ENCODE data around the gene MBD5. TPM values are rescaled to one million over a fixed set of nuclear protein-coding genes. Genes with fewer than 3 reads are reported as not detected.
"Not testable (repeated sequence)": the region's sequence is repeated elsewhere in the genome, so short reads cannot be mapped to it uniquely, and the experiment has no call there.

The MBD5 gene
- total and polyA plus RNA-seq, 4 experiments from 2014 or later = 3.1 to 64.5 (median 33.9) TPM

DNA sequence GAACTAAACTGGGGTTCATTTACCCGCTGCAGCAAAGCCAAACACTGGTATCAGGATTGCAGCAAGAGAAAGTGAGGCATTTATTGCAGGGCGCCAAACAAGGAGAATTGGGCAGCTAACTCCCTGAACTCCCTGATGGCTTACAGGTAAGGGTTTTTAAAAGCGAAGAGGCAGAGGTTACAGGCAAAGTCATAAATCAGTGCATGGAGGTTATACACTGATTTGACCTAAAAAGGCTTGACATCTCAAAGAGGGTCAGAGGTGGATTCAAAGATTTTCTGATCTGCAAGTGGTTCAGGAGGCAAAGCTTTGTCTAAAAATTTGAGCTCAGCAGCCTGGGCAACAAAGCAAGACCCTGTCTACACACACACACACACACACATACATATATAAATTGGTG is 520.9 kb downstream of the MBD5 start:
- H3K36me3 ChIP-seq (ENCODE audit: insufficient read depth, low read length) = no peaks in the 10 kb centered on the region
- POLR2A ChIA-PET (ENCODE audit: partially characterized antibody) = interaction anchor here (2.8 to 8.0 kb wide), 3 partner anchors 11 to 17 kb away, joined by 19 to 48 read pairs (median 39); no protein-coding TSS in a partner anchor
- Mint-ChIP-seq H3K4me3 (no peak overlapping the region), H3K27ac (peak overlapping the region in 2 of 7 donors; percentile 7 to 61), H3K9me3 (peaks cover 0 to 2% (median 0%) of the 10 kb centered on the region in 8 donors), H3K4me1 (peaks cover 27 to 58% (median 46%) of the 10 kb centered on the region in 4 donors), H3K27me3 (no peaks in the 10 kb centered on the region), H3K36me3 (no peaks in the 10 kb centered on the region)
- H3K27me3 ChIP-seq (ENCODE audit: insufficient read depth, low read length) = no peaks in the 10 kb centered on the region
- CTCF ChIA-PET (ENCODE audit: partially characterized antibody) = interaction anchor here (0.8 kb wide), 1 partner anchor 12 kb away, joined by 3 read pairs; no protein-coding TSS in a partner anchor
- H3K4me3 ChIP-seq (ENCODE audit: low read length in 2 of 2) = no peak overlapping the region
- no peak for DNase-seq
- H3K9me3 ChIP-seq (ENCODE audit: control insufficient read depth in 1 of 2, low read length in 2 of 2) = no peaks in the 10 kb centered on the region
- peaks cover 36% of the 10 kb centered on the region for H3K4me1 ChIP-seq (ENCODE audit: insufficient read depth, low read length)
- intact Hi-C loops (cut with micrococcal nuclease) = no loop called here
- no peak overlapping the region for H3K27ac ChIP-seq (ENCODE audit: low read depth, low read length)

DNA sequence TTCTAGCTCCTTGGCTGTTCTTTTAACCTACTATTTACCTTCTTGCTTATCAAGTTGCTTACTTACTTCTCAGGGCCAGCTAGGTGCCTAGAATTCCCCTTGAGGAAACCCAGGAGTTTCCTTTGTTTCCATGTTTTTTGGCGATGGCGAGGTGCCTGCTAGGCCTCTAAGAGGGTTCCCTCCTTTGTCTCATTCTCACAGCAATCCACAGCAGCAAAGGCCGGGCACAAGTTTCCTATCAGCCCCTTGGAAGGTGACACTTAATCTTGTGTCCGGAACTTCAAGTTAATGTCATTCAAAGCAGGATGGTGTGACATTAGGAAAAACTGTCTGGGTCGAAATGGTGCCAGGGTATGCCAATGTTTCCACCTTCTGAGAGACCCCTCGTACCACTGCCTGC is 521.7 kb downstream of the MBD5 start:
- H3K27ac Mint-ChIP-seq = no peak overlapping the region
- intact Hi-C loops (cut with micrococcal nuclease) = no loop called here
- H3K27ac ChIP-seq (ENCODE audit: low read depth, low read length) = no peak overlapping the region
- no peaks in the 10 kb centered on the region for H3K27me3 ChIP-seq (ENCODE audit: insufficient read depth, low read length)
- H3K36me3 Mint-ChIP-seq = no peaks in the 10 kb centered on the region
- H3K9me3 ChIP-seq (ENCODE audit: control insufficient read depth in 1 of 2, low read length in 2 of 2) = no peaks in the 10 kb centered on the region
- no peak overlapping the region for H3K4me3 ChIP-seq (ENCODE audit: low read length in 2 of 2)
- peaks cover 44% of the 10 kb centered on the region for H3K4me1 ChIP-seq (ENCODE audit: insufficient read depth, low read length)
- ChIA-PET POLR2A (ENCODE audit: partially characterized antibody) (interaction anchor here (6.7 to 8.0 kb wide), 2 partner anchors 10 to 14 kb away, joined by 39 to 48 read pairs; no protein-coding TSS in a partner anchor), CTCF (ENCODE audit: partially characterized antibody) (interaction anchor here (0.8 to 1.5 kb wide), 2 partner anchors 10 to 11 kb away, joined by 3 to 5 read pairs; no protein-coding TSS in a partner anchor)
- DNase-seq = no peak
- H3K27me3 Mint-ChIP-seq = no peaks in the 10 kb centered on the region
- no peaks in the 10 kb centered on the region for H3K36me3 ChIP-seq (ENCODE audit: insufficient read depth, low read length)
- H3K4me1 Mint-ChIP-seq = peaks cover 29 to 65% (median 51%) of the 10 kb centered on the region in 4 donors
- no peak overlapping the region for H3K4me3 Mint-ChIP-seq
- H3K9me3 Mint-ChIP-seq = peaks cover 0 to 2% (median 0%) of the 10 kb centered on the region in 8 donors

DNA sequence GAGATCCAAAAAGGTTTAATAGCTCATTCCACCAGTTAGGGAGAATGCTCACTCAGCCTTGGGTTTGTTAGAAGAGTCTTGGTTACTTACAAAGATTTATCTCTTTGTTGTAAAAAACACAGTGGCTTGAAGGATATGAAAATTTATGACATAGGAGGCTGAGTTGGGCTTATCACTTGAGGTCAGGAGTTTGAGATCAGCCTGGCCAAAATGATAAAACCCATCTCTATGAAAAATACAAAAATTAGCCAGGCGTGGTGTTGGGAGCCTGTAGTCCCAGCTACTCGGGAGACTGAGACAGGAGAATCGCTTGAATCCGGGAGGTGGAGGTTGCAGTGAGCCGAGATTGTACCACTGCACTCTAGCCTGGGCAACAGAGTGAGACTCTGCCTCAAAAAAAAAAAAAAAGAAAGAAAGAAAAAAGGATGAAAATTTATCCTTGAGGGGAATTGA is 522.2 kb downstream of the MBD5 start:
- H3K4me3 Mint-ChIP-seq; intact Hi-C loops (cut with micrococcal nuclease); DNase-seq; H3K27me3 ChIP-seq (ENCODE audit: insufficient read depth, low read length); H3K36me3 Mint-ChIP-seq; H3K27ac ChIP-seq (ENCODE audit: low read depth, low read length); H3K4me3 ChIP-seq (ENCODE audit: low read length in 2 of 2); H3K36me3 ChIP-seq (ENCODE audit: insufficient read depth, low read length); H3K27me3 Mint-ChIP-seq; H3K9me3 ChIP-seq (ENCODE audit: control insufficient read depth in 1 of 2, low read length in 2 of 2); H3K9me3 Mint-ChIP-seq: not testable (repeated sequence)
- POLR2A ChIA-PET (ENCODE audit: partially characterized antibody) = interaction anchor here (6.7 to 8.0 kb wide), 2 partner anchors 9 to 15 kb away, joined by 39 to 48 read pairs; no protein-coding TSS in a partner anchor
- H3K4me1 ChIP-seq (ENCODE audit: insufficient read depth, low read length) = peaks cover 44% of the 10 kb centered on the region
- Mint-ChIP-seq H3K4me1 (peaks cover 29 to 66% (median 50%) of the 10 kb centered on the region in 4 donors), H3K27ac (peak overlapping the region in 1 of 7 donors; percentile 15)
- CTCF ChIA-PET (ENCODE audit: partially characterized antibody) = interaction anchor here (1.5 kb wide), 1 partner anchor 10 kb away, joined by 5 read pairs; no protein-coding TSS in a partner anchor

DNA sequence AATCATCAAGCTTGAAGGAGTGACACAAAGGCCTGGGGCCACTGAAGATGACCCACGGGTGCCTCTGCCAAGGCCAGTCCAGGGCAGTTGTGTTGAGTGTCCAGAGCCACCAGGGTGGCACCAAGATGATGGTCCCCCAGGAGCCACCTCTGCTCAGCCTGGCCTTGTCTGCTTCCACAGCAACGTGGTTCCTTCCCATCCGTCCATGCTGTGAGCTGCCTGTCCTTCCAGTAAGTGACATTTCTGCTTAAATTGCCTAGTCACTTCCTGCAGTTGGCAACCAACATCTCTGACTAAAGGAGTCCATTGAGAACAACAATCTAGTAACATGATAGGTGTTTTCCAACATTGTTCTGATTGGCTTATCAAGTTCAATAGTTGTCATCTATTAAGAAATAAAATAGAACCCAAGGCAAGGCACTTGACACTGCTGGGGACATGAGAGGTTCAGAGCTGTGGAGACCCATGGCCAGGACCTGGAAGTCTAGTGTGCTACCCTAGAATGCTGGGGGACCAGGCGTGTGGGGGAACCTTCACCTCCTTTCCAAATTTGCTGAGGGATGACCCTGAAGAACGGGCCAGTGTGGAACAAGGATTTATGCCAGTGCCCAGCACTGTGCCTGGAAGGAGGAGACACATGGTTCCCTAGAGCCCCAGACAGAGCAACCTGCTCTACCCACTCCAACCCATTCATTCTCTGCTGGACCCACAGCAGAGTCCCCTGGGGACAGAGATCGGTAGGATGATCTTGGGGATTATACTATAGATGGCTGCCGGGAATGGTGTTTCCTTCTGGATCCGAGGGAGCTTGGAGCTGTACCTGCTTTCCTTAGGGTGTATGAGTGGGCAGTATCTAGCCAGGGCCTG is 524.7 kb downstream of the MBD5 start:
- Mint-ChIP-seq H3K27ac (peak overlapping the region in 1 of 7 donors; percentile 37), H3K4me3 (peak overlapping the region in 3 of 8 donors; percentile 33 to 64 (median 57)), H3K36me3 (no peaks in the 10 kb centered on the region), H3K9me3 (peaks cover 0 to 2% (median 0%) of the 10 kb centered on the region in 8 donors), H3K4me1 (peaks cover 20 to 45% (median 35%) of the 10 kb centered on the region in 4 donors), H3K27me3 (no peaks in the 10 kb centered on the region)
- no peak for DNase-seq
- no peaks in the 10 kb centered on the region for H3K36me3 ChIP-seq (ENCODE audit: insufficient read depth, low read length)
- no peaks in the 10 kb centered on the region for H3K9me3 ChIP-seq (ENCODE audit: control insufficient read depth in 1 of 2, low read length in 2 of 2)
- no peak overlapping the region for H3K27ac ChIP-seq (ENCODE audit: low read depth, low read length)
- no peaks in the 10 kb centered on the region for H3K27me3 ChIP-seq (ENCODE audit: insufficient read depth, low read length)
- CTCF ChIA-PET (ENCODE audit: partially characterized antibody) = interaction anchor here (1.1 to 1.4 kb wide), 2 partner anchors 15 to 37 kb away, joined by 3 to 5 read pairs; no protein-coding TSS in a partner anchor
- H3K4me3 ChIP-seq (ENCODE audit: low read length in 2 of 2) = no peak overlapping the region
- intact Hi-C loops (cut with micrococcal nuclease) = no loop called here
- H3K4me1 ChIP-seq (ENCODE audit: insufficient read depth, low read length) = peaks cover 34% of the 10 kb centered on the region
- POLR2A ChIA-PET (ENCODE audit: partially characterized antibody) = interaction anchor here (0.9 to 1.2 kb wide), 3 partner anchors 18 to 24 kb away, joined by 3 to 6 read pairs (median 4); no protein-coding TSS in a partner anchor

DNA sequence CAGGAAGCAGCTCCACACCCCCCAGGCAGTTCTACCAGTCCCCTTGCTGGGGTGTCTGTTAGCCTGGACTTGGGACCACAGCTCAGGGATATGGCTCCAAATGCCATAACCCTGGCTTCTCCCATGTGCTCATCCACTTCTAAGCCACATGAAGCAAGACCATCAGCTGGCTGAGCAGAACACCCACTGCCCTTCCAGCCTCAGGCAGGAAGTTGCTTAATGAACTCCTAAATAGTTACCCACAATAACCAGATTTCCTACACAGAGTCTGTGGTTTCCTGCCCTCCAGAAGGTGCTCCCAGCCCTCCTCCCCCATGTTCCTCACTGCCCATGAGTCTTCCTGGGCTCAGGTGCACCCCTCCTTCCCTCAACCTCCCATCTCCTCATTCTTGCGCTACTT is 525.4 kb downstream of the MBD5 start:
- POLR2A ChIA-PET (ENCODE audit: partially characterized antibody) = interaction anchor here (0.9 to 1.3 kb wide), 5 partner anchors 19 to 98 kb away, joined by 3 to 6 read pairs (median 4); no protein-coding TSS in a partner anchor
- CTCF ChIA-PET (ENCODE audit: partially characterized antibody) = interaction anchor here (1.1 to 1.4 kb wide), 2 partner anchors 15 to 37 kb away, joined by 3 to 5 read pairs; no protein-coding TSS in a partner anchor

DNA sequence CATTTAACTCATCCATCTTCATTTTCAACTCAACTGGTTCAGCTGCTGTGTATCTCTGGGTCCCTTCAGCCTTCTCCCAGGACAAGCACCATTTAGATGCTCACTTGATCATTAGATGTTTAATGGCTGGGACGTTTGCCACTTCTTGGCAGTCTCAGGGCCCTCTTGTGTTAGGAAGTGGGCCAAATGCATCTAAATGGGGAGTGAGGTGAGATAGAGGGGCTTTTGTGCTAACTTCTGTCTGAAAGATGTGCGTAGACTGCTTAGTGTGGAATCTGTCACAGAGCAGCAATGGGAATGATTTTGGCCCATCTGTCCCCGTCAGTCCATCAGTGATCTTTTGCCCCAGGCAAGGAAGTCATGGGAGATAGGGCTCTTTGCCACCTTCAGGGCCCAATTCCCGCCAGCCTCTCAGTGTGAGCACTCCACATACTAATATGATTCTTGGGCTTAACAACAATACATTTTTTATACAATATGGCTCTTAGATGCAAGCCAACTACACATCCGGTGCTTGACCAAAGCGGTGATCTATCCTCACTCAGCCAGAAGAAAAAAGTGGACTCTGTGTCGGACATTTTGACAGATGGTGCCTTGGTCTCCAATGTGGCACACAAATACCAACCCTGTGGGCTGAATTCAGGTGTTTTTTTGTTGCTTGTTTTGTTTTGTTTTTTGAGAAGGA is 528.0 kb downstream of the MBD5 start:
- ChIA-PET CTCF (ENCODE audit: partially characterized antibody) (no interaction called here), POLR2A (ENCODE audit: partially characterized antibody) (interaction anchor here (1.2 kb wide), 1 partner anchor 9 kb away, joined by 3 read pairs; no protein-coding TSS in a partner anchor)
- H3K4me1 Mint-ChIP-seq = peaks cover 13 to 38% (median 25%) of the 10 kb centered on the region in 4 donors
- Histone ChIP-seq H3K27ac (ENCODE audit: low read depth, low read length) (no peak overlapping the region), H3K27me3 (ENCODE audit: insufficient read depth, low read length) (no peaks in the 10 kb centered on the region), H3K4me1 (ENCODE audit: insufficient read depth, low read length) (peaks cover 36% of the 10 kb centered on the region), H3K9me3 (ENCODE audit: control insufficient read depth in 1 of 2, low read length in 2 of 2) (no peaks in the 10 kb centered on the region), H3K36me3 (ENCODE audit: insufficient read depth, low read length) (no peaks in the 10 kb centered on the region), H3K4me3 (ENCODE audit: low read length in 2 of 2) (no peak overlapping the region)
- peak overlapping the region in 2 of 7 donors; percentile 55 to 71 for H3K27ac Mint-ChIP-seq
- DNase-seq = no peak
- no peaks in the 10 kb centered on the region for H3K27me3 Mint-ChIP-seq
- H3K9me3 Mint-ChIP-seq = no peaks in the 10 kb centered on the region
- intact Hi-C loops (cut with micrococcal nuclease) = no loop called here
- no peaks in the 10 kb centered on the region for H3K36me3 Mint-ChIP-seq
- H3K4me3 Mint-ChIP-seq = no peak overlapping the region

More for the DNA sequence above, 525.4 kb downstream of the MBD5 start:
- H3K36me3 ChIP-seq (ENCODE audit: insufficient read depth, low read length) = no peaks in the 10 kb centered on the region
- no peak overlapping the region for H3K27ac ChIP-seq (ENCODE audit: low read depth, low read length)
- Mint-ChIP-seq H3K27ac (peak overlapping the region in 3 of 7 donors; percentile 37 to 72 (median 50)), H3K4me1 (peaks cover 15 to 39% (median 29%) of the 10 kb centered on the region in 4 donors), H3K9me3 (no peaks in the 10 kb centered on the region), H3K36me3 (no peaks in the 10 kb centered on the region), H3K4me3 (peak overlapping the region in 5 of 8 donors; percentile 25 to 64 (median 40)), H3K27me3 (no peaks in the 10 kb centered on the region)
- no peaks in the 10 kb centered on the region for H3K27me3 ChIP-seq (ENCODE audit: insufficient read depth, low read length)
- peaks cover 28% of the 10 kb centered on the region for H3K4me1 ChIP-seq (ENCODE audit: insufficient read depth, low read length)
- DNase-seq = no peak
- H3K4me3 ChIP-seq (ENCODE audit: low read length in 2 of 2) = no peak overlapping the region
- no peaks in the 10 kb centered on the region for H3K9me3 ChIP-seq (ENCODE audit: control insufficient read depth in 1 of 2, low read length in 2 of 2)
- intact Hi-C loops (cut with micrococcal nuclease) = no loop called here
